GM12875 (cell line): ENCODE results near the gene RAD51.

Experiments
- H3K4me3 ChIP-seq: one replicate; pipeline ENCODE4 v1.5.1; 2011; ENCODE audit warnings: low read depth, low read length, control low read depth
- CTCF ChIP-seq: IDR thresholded peaks from 2 replicates; pipeline ENCODE4 v1.5.1; 2011; ENCODE audit warnings: low read depth, mild to moderate bottlenecking, control low read depth, inconsistent platforms, low read length, moderate library complexity, borderline replicate concordance; ENCODE audit not compliant: insufficient read depth

RAD51 gene

GRCh38 chr15:40739854-40740253 lies 44.9 kb downstream of the RAD51 start:
- no peak overlapping the region for H3K4me3 ChIP-seq
- TF ChIP-seq CTCF, result no peak

GRCh38 chr15:40743485-40743901 lies 48.5 kb downstream of the RAD51 start:
- TF ChIP-seq CTCF, result no peak
- H3K4me3 ChIP-seq, result no peak overlapping the region

GRCh38 chr15:40743921-40744814 lies 49.2 kb downstream of the RAD51 start:
- TF ChIP-seq CTCF, result 0 out of 2 replicates have a peak, but pooled peaks have one; percentile 2
- no peak overlapping the region for H3K4me3 ChIP-seq

GRCh38 chr15:40744815-40745152 lies 49.8 kb downstream of the RAD51 start:
- no peak overlapping the region for H3K4me3 ChIP-seq
- no peak for TF ChIP-seq CTCF

GRCh38 chr15:40746916-40747418 lies 52.0 kb downstream of the RAD51 start:
- no peak overlapping the region for H3K4me3 ChIP-seq
- TF ChIP-seq CTCF, result no peak

GRCh38 chr15:40747685-40748631 lies 53.0 kb downstream of the RAD51 start:
- no peak for TF ChIP-seq CTCF
- no peak overlapping the region for H3K4me3 ChIP-seq
